Neuronal stem cell (in vitro differentiated cells): ENCODE data around the gene B4GALT5.

ENCODE experiments used
- DNase-seq: peaks from one replicate; pipeline ENCODE4 v3.0.0-alpha.2; 2013; ENCODE audit warnings: low spot score
- H2AFZ ChIP-seq: one replicate; pipeline ENCODE4 v1.6.1; 2013; ENCODE audit warnings: mild to moderate bottlenecking, low read length, inconsistent platforms
- H2AK5ac ChIP-seq: 2 replicates; pipeline ENCODE4 v1.6.1; 2013; ENCODE audit warnings: low read depth, mild to moderate bottlenecking, inconsistent platforms, low read length, moderate library complexity, mixed read lengths
- H2BK120ac ChIP-seq: 2 replicates; pipeline ENCODE4 v1.6.1; 2013; ENCODE audit warnings: low read depth, mild to moderate bottlenecking, inconsistent platforms, low read length, moderate library complexity, mixed read lengths
- H2BK12ac ChIP-seq: one replicate; pipeline ENCODE4 v1.6.1; 2013; ENCODE audit warnings: low read length, inconsistent platforms
- H2BK15ac ChIP-seq: 2 replicates; pipeline ENCODE4 v1.6.1; 2013; ENCODE audit warnings: mild to moderate bottlenecking, low read length, inconsistent platforms, mixed read lengths
- H2BK5ac ChIP-seq: one replicate; pipeline ENCODE4 v1.6.1; 2013; ENCODE audit warnings: inconsistent platforms, mild to moderate bottlenecking, low read length, moderate library complexity
- H3K14ac ChIP-seq: one replicate; pipeline ENCODE4 v1.6.1; 2013; ENCODE audit warnings: low read length, inconsistent platforms
- H3K18ac ChIP-seq: 2 replicates; pipeline ENCODE4 v1.6.1; 2013; ENCODE audit warnings: low read length, inconsistent platforms
- H3K23ac ChIP-seq: 2 replicates; pipeline ENCODE4 v1.6.1; 2013; ENCODE audit warnings: low read depth, mild to moderate bottlenecking, mixed read lengths, low read length, inconsistent platforms; ENCODE audit not compliant: poor library complexity
- H3K27ac ChIP-seq: replicated peaks from 3 replicates; pipeline ENCODE4 v1.5.1; 2013; ENCODE audit warnings: low read length, inconsistent platforms
- H3K27me3 ChIP-seq, 3 experiments: 2 replicates each; pipeline ENCODE4 v1.6.1; 2013; ENCODE audit warnings: low read length in 3 of 3, mild to moderate bottlenecking in 2 of 3, inconsistent platforms in 1 of 3, low read depth in 1 of 3, mixed read lengths in 1 of 3, moderate library complexity in 1 of 3; ENCODE audit not compliant: control insufficient read depth in 3 of 3, insufficient read depth in 3 of 3
- H3K36me3 ChIP-seq, 2 donors: replicated peaks in 1 of 2; 2 replicates each; pipeline ENCODE4 v1.6.1; 2013; ENCODE audit warnings: low read length in 2 of 2; ENCODE audit not compliant: control insufficient read depth in 2 of 2, insufficient read depth in 2 of 2
- H3K4ac ChIP-seq: 2 replicates; pipeline ENCODE4 v1.6.1; 2013; ENCODE audit warnings: inconsistent platforms, mild to moderate bottlenecking, low read length, moderate library complexity
- H3K4me1 ChIP-seq, 2 donors: 1 replicate in 1 of 2; 2 replicates in 1 of 2; pipeline ENCODE4 v1.6.1; 2013; ENCODE audit warnings: low read length in 2 of 2, low read depth in 1 of 2; ENCODE audit not compliant: control insufficient read depth in 2 of 2, insufficient read depth in 1 of 2
- H3K4me2 ChIP-seq: one replicate; pipeline ENCODE4 v1.6.1; 2013; ENCODE audit warnings: mild to moderate bottlenecking, low read length, inconsistent platforms; ENCODE audit not compliant: insufficient read depth, poor library complexity, severe bottlenecking
- H3K4me3 ChIP-seq, 2 donors: 2 replicates each; pipeline ENCODE4 v1.5.1; 2013; ENCODE audit warnings: low read length in 2 of 2, mild to moderate bottlenecking in 2 of 2, inconsistent platforms in 1 of 2, moderate library complexity in 1 of 2
- H3K79me1 ChIP-seq: one replicate; pipeline ENCODE4 v1.6.1; 2013; ENCODE audit warnings: low read depth, mild to moderate bottlenecking, inconsistent platforms, low read length, moderate library complexity
- H3K9ac ChIP-seq: one replicate; pipeline ENCODE4 v1.6.1; 2013; ENCODE audit warnings: mild to moderate bottlenecking, low read depth, low read length, inconsistent platforms; ENCODE audit not compliant: poor library complexity
- H3K9me3 ChIP-seq, 2 donors: replicated peaks in 1 of 2; 2 replicates each; pipeline versions ENCODE3 to v1.6.1; 2013; ENCODE audit warnings: low read length in 2 of 2, mild to moderate bottlenecking in 2 of 2, inconsistent platforms in 1 of 2, low read depth in 1 of 2, mixed read lengths in 1 of 2, moderate library complexity in 1 of 2; ENCODE audit not compliant: control insufficient read depth in 2 of 2, insufficient read depth in 1 of 2
- H4K8ac ChIP-seq: one replicate; pipeline ENCODE4 v1.6.1; 2013; ENCODE audit warnings: low read depth, mild to moderate bottlenecking, inconsistent platforms, low read length, moderate library complexity
- H4K91ac ChIP-seq: one replicate; pipeline ENCODE4 v1.6.1; 2013; ENCODE audit warnings: low read length, low read depth, mild to moderate bottlenecking, inconsistent platforms; ENCODE audit not compliant: poor library complexity
- WGBS, 2 donors: extraction: QIAGEN DNeasy Blood & Tissue Kit; methylation state at CpG; one replicate each; pipeline ENCODE4 v1.1.7; 2013; ENCODE audit warnings: missing lambda C conversion rate in 2 of 2, mixed read lengths in 1 of 2; ENCODE audit not compliant: insufficient read length in 2 of 2, insufficient replicate concordance in 1 of 2; ENCODE audit errors: extremely low coverage in 2 of 2; 5-methylcytosine and 5-hydroxymethylcytosine counted together

The B4GALT5 gene

GRCh38 chr20:49624317-49624716, 89.4 kb downstream of the B4GALT5 start:
- no peak for DNase-seq
- Histone ChIP-seq H2AK5ac (no peak overlapping the region), H3K18ac (no peak overlapping the region), H3K4me2 (no peak overlapping the region), H4K8ac (no peak overlapping the region), H3K4me1 (peaks cover 0 to 2% of the 10 kb centered on the region in 2 donors), H3K79me1 (no peaks in the 10 kb centered on the region), H3K23ac (no peak overlapping the region), H2BK12ac (no peak overlapping the region), H3K27me3 (peaks cover 0 to 2% (median 0%) of the 10 kb centered on the region in 3 experiments), H3K9ac (no peak overlapping the region), H2BK120ac (no peak overlapping the region), H2BK5ac (no peak overlapping the region), H2AFZ (no peak overlapping the region), H4K91ac (no peak overlapping the region), H3K4me3 (no peak overlapping the region), H3K36me3 (no peaks in the 10 kb centered on the region), H3K9me3 (peaks cover 5 to 18% of the 10 kb centered on the region in 2 donors), H3K14ac (no peak overlapping the region), H3K27ac (no peak overlapping the region), H3K4ac (no peak overlapping the region), H2BK15ac (no peak overlapping the region)
- no CpG with 5 or more reads among the region's 6 CpGs for WGBS, 2 donors

GRCh38 chr20:49622243-49622642, 91.4 kb downstream of the B4GALT5 start:
- Histone ChIP-seq H3K36me3 (no peaks in the 10 kb centered on the region), H3K18ac (no peak overlapping the region), H3K27ac (no peak overlapping the region), H3K4me3 (no peak overlapping the region), H3K4ac (no peak overlapping the region), H3K4me1 (peaks cover 0 to 2% of the 10 kb centered on the region in 2 donors), H2BK15ac (no peak overlapping the region), H4K8ac (no peak overlapping the region), H3K14ac (no peak overlapping the region), H2BK5ac (no peak overlapping the region), H3K23ac (no peak overlapping the region), H2AK5ac (no peak overlapping the region), H2AFZ (no peak overlapping the region), H3K27me3 (peaks cover 0 to 2% (median 0%) of the 10 kb centered on the region in 3 experiments), H2BK120ac (no peak overlapping the region), H2BK12ac (no peak overlapping the region), H3K9me3 (peaks cover 5 to 12% of the 10 kb centered on the region in 2 donors), H3K79me1 (no peaks in the 10 kb centered on the region), H3K4me2 (no peak overlapping the region), H4K91ac (no peak overlapping the region), H3K9ac (no peak overlapping the region)
- WGBS, 2 donors = no CpG with 5 or more reads among the region's 1 CpG
- DNase-seq = no peak

- no peak overlapping the region for H2BK12ac ChIP-seq
Measured at GRCh38 chr20:49620364-49621240, 93.1 kb downstream of the B4GALT5 start.

More at GRCh38 chr20:49620364-49621240, 93.1 kb downstream of the B4GALT5 start:
- Histone ChIP-seq H4K91ac (no peak overlapping the region), H3K9ac (no peak overlapping the region), H3K4me3 (no peak overlapping the region), H3K4ac (no peak overlapping the region), H3K36me3 (no peaks in the 10 kb centered on the region), H2BK120ac (no peak overlapping the region), H3K4me2 (no peak overlapping the region), H3K23ac (no peak overlapping the region), H2BK5ac (no peak overlapping the region), H3K4me1 (peaks cover 0 to 2% of the 10 kb centered on the region in 2 donors), H3K27me3 (peaks cover 0 to 2% (median 0%) of the 10 kb centered on the region in 3 experiments), H2BK15ac (no peak overlapping the region), H2AFZ (peak overlapping the region; percentile 65), H3K9me3 (peaks cover 5 to 12% of the 10 kb centered on the region in 2 donors), H3K27ac (no peak overlapping the region), H3K18ac (no peak overlapping the region), H4K8ac (no peak overlapping the region), H3K79me1 (no peaks in the 10 kb centered on the region), H2AK5ac (peak overlapping the region; percentile 51), H3K14ac (no peak overlapping the region)
- no peak for DNase-seq
- no CpG with 5 or more reads among the region's 12 CpGs for WGBS, 2 donors
